Adrenal gland (tissue), 5 donors: ENCODE results near the gene NDUFA8.

Source experiments
- POLR2A ChIP-seq, 2 donors: fragments of 450-650 bp; IDR thresholded peaks; one replicate each; pipeline ENCODE4 v1.6.1; 2017; ENCODE audit warnings: antibody characterized with exemption in 2 of 2, mild to moderate bottlenecking in 2 of 2, moderate library complexity in 1 of 2
- TF ChIP-seq, protein P1 (sequence below), 6 experiments: fragments of 450-650 bp in 4 of 6; fragments of 200-600 bp in 2 of 6; sonication (generic) in 1 of 6; IDR thresholded peaks; 1 replicate in 5 of 6; 2 replicates in 1 of 6; pipeline versions ENCODE4 v1.5.1 to v1.8.0; 2016 to 2021; ENCODE audit warnings: antibody characterized with exemption in 6 of 6, mild to moderate bottlenecking in 2 of 6, moderate library complexity in 1 of 6
- donor health status: DM: no; HTN: no; CAD: no.

DNA sequence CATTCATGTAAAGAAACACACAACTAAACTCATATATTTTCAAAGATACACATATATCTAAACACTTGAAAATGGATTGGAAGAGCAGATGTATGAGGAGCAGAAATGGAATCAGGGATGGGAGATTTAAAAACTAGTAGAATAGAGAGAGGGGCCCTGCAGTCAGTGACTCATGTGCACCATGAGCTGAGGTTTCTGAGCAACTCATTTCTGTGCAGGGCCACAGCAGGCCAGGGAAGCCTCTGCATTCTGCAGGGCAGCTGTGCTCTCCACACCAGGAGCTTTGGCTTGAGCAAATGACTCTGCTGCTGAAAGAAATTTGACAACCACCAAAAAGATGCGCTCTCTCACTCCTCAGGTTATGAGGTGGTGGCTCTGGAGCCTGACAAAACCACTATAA, 42.1 kb upstream of the NDUFA8 start:
- TF ChIP-seq, protein P1, sequence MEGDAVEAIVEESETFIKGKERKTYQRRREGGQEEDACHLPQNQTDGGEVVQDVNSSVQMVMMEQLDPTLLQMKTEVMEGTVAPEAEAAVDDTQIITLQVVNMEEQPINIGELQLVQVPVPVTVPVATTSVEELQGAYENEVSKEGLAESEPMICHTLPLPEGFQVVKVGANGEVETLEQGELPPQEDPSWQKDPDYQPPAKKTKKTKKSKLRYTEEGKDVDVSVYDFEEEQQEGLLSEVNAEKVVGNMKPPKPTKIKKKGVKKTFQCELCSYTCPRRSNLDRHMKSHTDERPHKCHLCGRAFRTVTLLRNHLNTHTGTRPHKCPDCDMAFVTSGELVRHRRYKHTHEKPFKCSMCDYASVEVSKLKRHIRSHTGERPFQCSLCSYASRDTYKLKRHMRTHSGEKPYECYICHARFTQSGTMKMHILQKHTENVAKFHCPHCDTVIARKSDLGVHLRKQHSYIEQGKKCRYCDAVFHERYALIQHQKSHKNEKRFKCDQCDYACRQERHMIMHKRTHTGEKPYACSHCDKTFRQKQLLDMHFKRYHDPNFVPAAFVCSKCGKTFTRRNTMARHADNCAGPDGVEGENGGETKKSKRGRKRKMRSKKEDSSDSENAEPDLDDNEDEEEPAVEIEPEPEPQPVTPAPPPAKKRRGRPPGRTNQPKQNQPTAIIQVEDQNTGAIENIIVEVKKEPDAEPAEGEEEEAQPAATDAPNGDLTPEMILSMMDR (IDR thresholded peaks at IDR 0.05) = no peak
- no peak for TF ChIP-seq POLR2A (IDR thresholded peaks at IDR 0.05)
